Endometrial microvascular endothelial cells (primary cell): ENCODE data around the gene ADAMTS13. TPM values are rescaled to one million over a fixed set of nuclear protein-coding genes. Genes with fewer than 3 reads are reported as not detected.

Source experiments
- in situ Hi-C: cut with HindIII; loops from 2 replicates; pipeline ENCODE4 v1.10.0; 2017; ENCODE audit warnings: low sequenced_read_pairs, low pct_unique_long_range_greater_than_20kb; ENCODE audit errors: inconsistent ontology term
- total RNA-seq: library from RNA; depleted of rRNA; stranded (reverse); fragments of >200 nt; gene quantifications from one replicate; pipeline ENCODE4 v1.2.3, GENCODE V29; 2015; ENCODE audit errors: inconsistent ontology term

The ADAMTS13 gene
- total RNA-seq, 1 donor from 2014 or later = 1.8 TPM

GRCh38 chr9:133494636-133495326, 72.6 kb downstream of the ADAMTS13 start:
- in situ Hi-C loops = no loop called here

- in situ Hi-C loops = no loop called here
Observed at GRCh38 chr9:133495327-133496293, 73.4 kb downstream of the ADAMTS13 start.

- in situ Hi-C loops = no loop called here
Observed at GRCh38 chr9:133496861-133497842, 75.0 kb downstream of the ADAMTS13 start.

GRCh38 chr9:133499132-133499891, 77.1 kb downstream of the ADAMTS13 start:
- in situ Hi-C loops = no loop called here

GRCh38 chr9:133499892-133500270, 77.7 kb downstream of the ADAMTS13 start:
- in situ Hi-C loops = no loop called here

GRCh38 chr9:133502112-133502511, 79.9 kb downstream of the ADAMTS13 start:
- in situ Hi-C loops = no loop called here

- in situ Hi-C loops = no loop called here
Observed at GRCh38 chr9:133505186-133505830, 83.1 kb downstream of the ADAMTS13 start.

- in situ Hi-C loops = no loop called here
Observed at GRCh38 chr9:133505901-133506652, 83.9 kb downstream of the ADAMTS13 start.

GRCh38 chr9:133506653-133507038, 84.5 kb downstream of the ADAMTS13 start:
- in situ Hi-C loops = no loop called here

GRCh38 chr9:133507246-133507965, 85.2 kb downstream of the ADAMTS13 start:
- in situ Hi-C loops = no loop called here

- in situ Hi-C loops = no loop called here
Observed at GRCh38 chr9:133508046-133508445, 85.9 kb downstream of the ADAMTS13 start.

Other genes with a start within 250 kb of the ADAMTS13 start
- not detected for gene OBP2B, start 213.1 kb upstream of the ADAMTS13 start, total RNA-seq
- not detected for gene ABO, start 147.2 kb upstream of the ADAMTS13 start, total RNA-seq
- 24.1 TPM for gene SURF6, start 86.2 kb upstream of the ADAMTS13 start, total RNA-seq
- gene MED22, start 74.2 kb upstream of the ADAMTS13 start, total RNA-seq = 20.3 TPM
- 2,760 TPM for gene RPL7A, start 74.1 kb upstream of the ADAMTS13 start, total RNA-seq
- gene SURF1, start 65.9 kb upstream of the ADAMTS13 start, total RNA-seq = 14.4 TPM
- 15.1 TPM for gene SURF2, start 65.8 kb upstream of the ADAMTS13 start, total RNA-seq
- gene SURF4, start 46.3 kb upstream of the ADAMTS13 start, total RNA-seq = 299 TPM
- gene STKLD1, start 46.0 kb upstream of the ADAMTS13 start, total RNA-seq = 0.19 TPM
- 18.7 TPM for gene REXO4, start 4.4 kb upstream of the ADAMTS13 start, total RNA-seq
- gene CACFD1, start 37.6 kb downstream of the ADAMTS13 start, total RNA-seq = 2.8 TPM
- 45.3 TPM for gene SLC2A6, start 56.7 kb downstream of the ADAMTS13 start, total RNA-seq
- not detected for gene MYMK, start 102.6 kb downstream of the ADAMTS13 start, total RNA-seq
- not detected for gene ADAMTSL2, start 112.3 kb downstream of the ADAMTS13 start, total RNA-seq
- not detected for gene FAM163B, start 187.0 kb downstream of the ADAMTS13 start, total RNA-seq
- not detected for gene DBH, start 214.0 kb downstream of the ADAMTS13 start, total RNA-seq